GM12878 (cell line): ENCODE data around the gene PLRG1. TPM values are rescaled to one million over a fixed set of nuclear protein-coding genes. Genes with fewer than 3 reads are reported as not detected.

Experiments
- ATAC-seq: fragments of 200-7000 bp; cut with Tn5 transposase; 3 replicates; pipeline ENCODE4 v1.9.1; 2020; ENCODE audit warnings: mild to moderate bottlenecking, moderate library complexity
- BruUV-seq: library from RNA; stranded (reverse); fragments of 400-500 nt; replicated peaks from 2 replicates; lab custom pipeline; 2021; lab: Mats Ljungman, UMichigan
- CTCF ChIA-PET: fragments of 300-600 bp; sonication (Branson Sonifier 250); formaldehyde crosslinking; extraction: SDS; loops from one replicate; lab custom pipeline; 2021; ENCODE audit warnings: inconsistent platforms; lab: Yijun Ruan, JAX
- POLR2A ChIA-PET: fragments of 350-600 bp; formaldehyde crosslinking; extraction: SDS; loops from one replicate; lab custom pipeline; 2021; ENCODE audit warnings: inconsistent platforms; lab: Charles Lee
- RAD21 ChIA-PET: fragments of 300-600 bp; sonication (Branson Sonifier 250); formaldehyde crosslinking; loops from one replicate; lab custom pipeline; 2023; ENCODE audit warnings: antibody characterized with exemption; ENCODE audit not compliant: unreplicated experiment; lab: Charles Lee
- SMC1A ChIA-PET: fragments of 300-600 bp; sonication (Branson Sonifier 250); formaldehyde crosslinking; loops from one replicate; lab custom pipeline; 2023; ENCODE audit not compliant: unreplicated experiment, uncharacterized antibody; lab: Charles Lee
- DNase-seq: peaks from one replicate; pipeline ENCODE4 v3.0.0-alpha.2; 2011; ENCODE audit warnings: low read depth, low spot score
- FAIRE-seq: peaks from 3 replicates; lab custom pipeline; 2011; peaks lifted over from hg19 to GRCh38; lab: Jason Lieb, UNC
- H2AFZ ChIP-seq: 2 replicates; pipeline ENCODE4 v1.6.0; 2011; ENCODE audit warnings: low read depth, low read length, control low read depth; ENCODE audit not compliant: control insufficient read depth
- H3K27ac ChIP-seq: 2 replicates; pipeline ENCODE4 v1.5.1; 2011; ENCODE audit warnings: control low read depth; ENCODE audit not compliant: control insufficient read depth, insufficient read depth
- H3K27me3 ChIP-seq, 2 experiments: replicated peaks in 1 of 2; 2 replicates each; pipeline versions ENCODE4 v1.6.0 to v1.6.1; 2011; ENCODE audit warnings: low read length in 1 of 2; ENCODE audit not compliant: control insufficient read depth in 2 of 2, insufficient read depth in 2 of 2
- H3K36me3 ChIP-seq, 2 experiments: 2 replicates each; pipeline ENCODE4 v1.5.1; 2011; ENCODE audit warnings: low read length in 1 of 2; ENCODE audit not compliant: control insufficient read depth in 2 of 2, insufficient read depth in 2 of 2
- H3K4me1 ChIP-seq: 2 replicates; pipeline ENCODE4 v1.6.1; 2011; ENCODE audit warnings: mild to moderate bottlenecking, low read length, moderate library complexity, mixed read lengths; ENCODE audit not compliant: control insufficient read depth, insufficient read depth
- H3K4me2 ChIP-seq: 2 replicates; pipeline ENCODE4 v1.6.0; 2011; ENCODE audit warnings: control low read depth; ENCODE audit not compliant: control insufficient read depth, insufficient read depth
- H3K4me3 ChIP-seq: fragments of 200-600 bp; sonication (generic); 2 replicates; pipeline ENCODE4 v1.5.1; 2016
- H3K79me2 ChIP-seq: 2 replicates; pipeline ENCODE4 v1.6.0; 2011; ENCODE audit warnings: low read length; ENCODE audit not compliant: control insufficient read depth, insufficient read depth
- H3K9ac ChIP-seq: 2 replicates; pipeline ENCODE4 v1.8.0; 2011; ENCODE audit warnings: low read length, control low read depth, mixed read lengths; ENCODE audit not compliant: control insufficient read depth, insufficient read depth
- H3K9me3 ChIP-seq: replicated peaks from 3 replicates; pipeline ENCODE4 v1.5.1; 2011; ENCODE audit warnings: mild to moderate bottlenecking, low read length; ENCODE audit not compliant: control insufficient read depth, insufficient read depth
- H4K20me1 ChIP-seq: 2 replicates; pipeline ENCODE4 v1.6.0; 2011; ENCODE audit not compliant: control insufficient read depth, insufficient read depth
- HCFC1 ChIP-seq: fragments of 150-350 bp; IDR thresholded peaks from 2 replicates; pipeline ENCODE4 v1.6.1; 2014; ENCODE audit warnings: low read length
- MEF2A ChIP-seq: IDR thresholded peaks from 2 replicates; pipeline ENCODE4 v1.6.1; 2011; ENCODE audit warnings: low read depth, mild to moderate bottlenecking, low read length, moderate library complexity; ENCODE audit not compliant: insufficient read depth
- POLR2A ChIP-seq: IDR thresholded peaks from 2 replicates; pipeline ENCODE4 v1.6.1; 2011; ENCODE audit warnings: low read depth, mild to moderate bottlenecking, low read length
- SMAD1 ChIP-seq: fragments of 450-650 bp; IDR thresholded peaks from 2 replicates; pipeline ENCODE4 v1.6.1; 2018; ENCODE audit warnings: mild to moderate bottlenecking, low read depth; ENCODE audit not compliant: partially characterized antibody
- SP1 ChIP-seq: IDR thresholded peaks from one replicate; pipeline ENCODE4 v1.6.1; 2011; ENCODE audit warnings: low read depth, low read length
- TCF7 ChIP-seq: IDR thresholded peaks from 2 replicates; pipeline ENCODE4 v1.6.1; 2014; ENCODE audit warnings: antibody characterized with exemption, borderline replicate concordance
- WGBS: methylation state at CpG from one replicate; pipeline ENCODE4 v1.1.6; 2016; ENCODE audit warnings: low lambda C conversion rate; ENCODE audit not compliant: insufficient replicate concordance, insufficient coverage; ENCODE audit errors: missing lambda C conversion rate; 5-methylcytosine and 5-hydroxymethylcytosine counted together
- in situ Hi-C: fragments of 300-500 bp; cut with MboI; formaldehyde crosslinking; loops from 9 replicates; pipeline ENCODE4 v1.14.3; 2018; ENCODE audit warnings: mixed read lengths
- intact Hi-C: fragments of 100-400 bp; cut with micrococcal nuclease; formaldehyde crosslinking; loops from one replicate; pipeline ENCODE4 v1.14.2; 2022; ENCODE audit not compliant: unreplicated experiment
- polyA plus RNA-seq, 11 experiments: library from polyadenylated mRNA; depleted of rRNA in 4 of 11; unstranded in 6 of 11; stranded (reverse) in 5 of 11; fragments of >200 nt; fragmentation: Nextera tagmentation in 4 of 11; fragmentation: Illumina TruSeq in 1 of 11; extraction: Ambion mirVana in 4 of 11; extraction: Trizol in 1 of 11; gene quantifications; 1 replicate in 1 of 11; 2 replicates in 10 of 11; pipeline versions ENCODE4 v1.2.1 to v1.2.3, GENCODE V29; 2011 to 2016; ENCODE audit warnings: inconsistent platforms in 2 of 11, missing spikeins in 2 of 11, low read depth in 1 of 11
- total RNA-seq, 4 experiments: library from RNA; depleted of rRNA in 3 of 4; stranded (reverse); fragments of >200 nt in 3 of 4; fragmentation: Illumina TruSeq in 1 of 4; extraction: Trizol in 1 of 4; gene quantifications; 2 replicates each; pipeline versions ENCODE4 v1.2.1 to v1.2.3, GENCODE V29; 2013 to 2021

PLRG1 gene
- total and polyA plus RNA-seq, 10 of the 15 experiments (the other 5 are each of a cell fraction or from before 2014, with no cell fraction given): 54.7 to 182 (median 111) TPM

- RAD21 ChIA-PET: no interaction called here
- H2AFZ ChIP-seq: no peak overlapping the region
These were observed 35.3 kb upstream of the PLRG1 start for GRCh38 chr4:154585369-154586018.

GRCh38 chr4:154584259-154584658, 34.1 kb upstream of the PLRG1 start:
- RAD21 ChIA-PET: interaction anchor here (0.6 kb wide), 1 partner anchor 115 kb away, joined by 3 read pairs; no protein-coding TSS in a partner anchor
- intact Hi-C loops: no loop called here

More at GRCh38 chr4:154585369-154586018, 35.3 kb upstream of the PLRG1 start:
- ATAC-seq: no peak
- Histone ChIP-seq H3K4me3 (no peak overlapping the region), H3K36me3 (no peaks in the 10 kb centered on the region), H3K4me2 (no peak overlapping the region), H3K4me1 (no peaks in the 10 kb centered on the region), H4K20me1 (no peaks in the 10 kb centered on the region), H3K79me2 (no peaks in the 10 kb centered on the region), H3K9me3 (no peaks in the 10 kb centered on the region), H3K9ac (no peak overlapping the region), H3K27me3 (no peaks in the 10 kb centered on the region; a peak in 1 of 4 replicates), H3K27ac (no peak overlapping the region)
- ChIA-PET CTCF (interaction anchor here (0.8 to 1.5 kb wide), 3 partner anchors 24 to 35 kb away, joined by 3 read pairs; partner anchors contain the start of gene PLRG1), POLR2A (no interaction called here), SMC1A (interaction anchor here (1.1 to 1.3 kb wide), 3 partner anchors 9 to 13 kb away, joined by 3 to 4 read pairs (median 3); no protein-coding TSS in a partner anchor)
- intact Hi-C loops (no loop called here), in situ Hi-C loops (no loop called here)
- no peak for FAIRE-seq
- no peak for TF ChIP-seq MEF2A
- no peak for TF ChIP-seq HCFC1
- TF ChIP-seq SMAD1: no peak
- BruUV-seq: no TSS peak
- 39% methylated on average over 10 of the region's 10 CpGs for WGBS
- no peak for DNase-seq

More at GRCh38 chr4:154584259-154584658, 34.1 kb upstream of the PLRG1 start:
- H3K27ac ChIP-seq: no peak overlapping the region
- H2AFZ ChIP-seq: no peak overlapping the region
- ATAC-seq (no peak), FAIRE-seq (no peak), DNase-seq (no peak)
- ChIA-PET POLR2A (no interaction called here), SMC1A (no interaction called here), CTCF (no interaction called here)
- H3K27me3 ChIP-seq: no peaks in the 10 kb centered on the region; a peak in 1 of 4 replicates
- H3K4me1 ChIP-seq: no peaks in the 10 kb centered on the region
- BruUV-seq: no TSS peak
- in situ Hi-C loops: no loop called here
- no peaks in the 10 kb centered on the region for H3K9me3 ChIP-seq
- no peaks in the 10 kb centered on the region for H3K79me2 ChIP-seq
- TF ChIP-seq POLR2A (no peak), TCF7 (no peak), SP1 (no peak)
- 77% methylated on average over 5 of the region's 5 CpGs for WGBS
- H3K9ac ChIP-seq: no peak overlapping the region
- no peak overlapping the region for H3K4me3 ChIP-seq
- H3K36me3 ChIP-seq: no peaks in the 10 kb centered on the region
- no peak overlapping the region for H3K4me2 ChIP-seq
- no peaks in the 10 kb centered on the region for H4K20me1 ChIP-seq
